ENCODE results near the gene ZFYVE16. TPM values are rescaled to one million over a fixed set of nuclear protein-coding genes. Genes with fewer than 3 reads are reported as not detected.

Gene ZFYVE16
- total and polyA plus RNA-seq, 10 of the 15 experiments (the other 5 are each of a cell fraction or from before 2014, with no cell fraction given) = 2.9 to 11.2 (median 7.8) TPM

DNA sequence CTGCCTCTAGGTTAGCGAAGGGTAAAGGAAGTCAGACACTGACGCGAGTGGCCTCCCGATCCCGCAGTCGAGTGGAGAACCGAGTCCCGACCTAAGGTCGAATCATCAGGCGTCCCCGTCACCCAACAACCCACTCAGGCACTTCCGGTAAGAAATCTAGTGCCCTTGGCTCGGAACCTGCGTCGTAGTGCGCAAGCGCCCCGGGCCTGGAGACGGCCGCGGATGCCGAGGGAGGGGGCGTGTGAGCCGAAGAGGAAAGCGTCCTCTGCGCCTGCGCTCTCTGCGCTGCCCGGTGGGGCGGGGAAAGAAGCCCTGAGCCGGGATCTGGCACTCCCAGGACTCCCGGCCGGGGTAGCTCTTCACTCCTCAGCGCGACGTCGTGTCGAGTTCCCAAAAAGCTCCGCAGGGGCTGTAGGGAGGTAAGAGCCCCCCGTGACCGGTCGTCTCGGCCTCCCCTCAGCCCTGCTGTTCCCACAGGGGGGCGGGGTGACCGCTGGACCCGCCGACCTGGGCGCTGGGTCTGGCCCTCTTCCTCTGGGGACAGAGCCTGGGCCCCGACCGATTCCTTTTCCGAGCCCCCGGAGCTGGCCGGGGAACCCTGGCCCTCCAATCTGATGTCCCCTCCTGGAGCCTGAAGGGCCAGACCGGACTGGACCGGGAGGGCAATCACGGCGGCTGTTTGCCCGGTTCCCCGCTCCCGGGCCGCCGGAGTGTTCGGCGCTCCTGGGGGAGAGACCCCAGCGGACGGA is at the start of gene ZFYVE16 (continued):
- TF ChIP-seq BHLHE40 (IDR thresholded peaks at IDR 0.05; ENCODE audit: borderline replicate concordance in 1 of 2, low read depth in 2 of 2, low read length in 1 of 2) = peak in 1 of 2 experiments; percentile 8; a peak in 1 of 4 replicates
- TF ChIP-seq, protein P1, sequence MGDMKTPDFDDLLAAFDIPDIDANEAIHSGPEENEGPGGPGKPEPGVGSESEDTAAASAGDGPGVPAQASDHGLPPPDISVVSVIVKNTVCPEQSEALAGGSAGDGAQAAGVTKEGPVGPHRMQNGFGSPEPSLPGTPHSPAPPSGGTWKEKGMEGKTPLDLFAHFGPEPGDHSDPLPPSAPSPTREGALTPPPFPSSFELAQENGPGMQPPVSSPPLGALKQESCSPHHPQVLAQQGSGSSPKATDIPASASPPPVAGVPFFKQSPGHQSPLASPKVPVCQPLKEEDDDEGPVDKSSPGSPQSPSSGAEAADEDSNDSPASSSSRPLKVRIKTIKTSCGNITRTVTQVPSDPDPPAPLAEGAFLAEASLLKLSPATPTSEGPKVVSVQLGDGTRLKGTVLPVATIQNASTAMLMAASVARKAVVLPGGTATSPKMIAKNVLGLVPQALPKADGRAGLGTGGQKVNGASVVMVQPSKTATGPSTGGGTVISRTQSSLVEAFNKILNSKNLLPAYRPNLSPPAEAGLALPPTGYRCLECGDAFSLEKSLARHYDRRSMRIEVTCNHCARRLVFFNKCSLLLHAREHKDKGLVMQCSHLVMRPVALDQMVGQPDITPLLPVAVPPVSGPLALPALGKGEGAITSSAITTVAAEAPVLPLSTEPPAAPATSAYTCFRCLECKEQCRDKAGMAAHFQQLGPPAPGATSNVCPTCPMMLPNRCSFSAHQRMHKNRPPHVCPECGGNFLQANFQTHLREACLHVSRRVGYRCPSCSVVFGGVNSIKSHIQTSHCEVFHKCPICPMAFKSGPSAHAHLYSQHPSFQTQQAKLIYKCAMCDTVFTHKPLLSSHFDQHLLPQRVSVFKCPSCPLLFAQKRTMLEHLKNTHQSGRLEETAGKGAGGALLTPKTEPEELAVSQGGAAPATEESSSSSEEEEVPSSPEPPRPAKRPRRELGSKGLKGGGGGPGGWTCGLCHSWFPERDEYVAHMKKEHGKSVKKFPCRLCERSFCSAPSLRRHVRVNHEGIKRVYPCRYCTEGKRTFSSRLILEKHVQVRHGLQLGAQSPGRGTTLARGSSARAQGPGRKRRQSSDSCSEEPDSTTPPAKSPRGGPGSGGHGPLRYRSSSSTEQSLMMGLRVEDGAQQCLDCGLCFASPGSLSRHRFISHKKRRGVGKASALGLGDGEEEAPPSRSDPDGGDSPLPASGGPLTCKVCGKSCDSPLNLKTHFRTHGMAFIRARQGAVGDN (IDR thresholded peaks at IDR 0.05) = peak; percentile 74; the same call in 1 of the 2 replicates
- 0 out of 2 replicates have a peak, but pooled peaks have one; percentile 45 for TF ChIP-seq GABPA (IDR thresholded peaks at IDR 0.05; ENCODE audit: low read depth)
- no peak for TF ChIP-seq MYB (IDR thresholded peaks at IDR 0.05; ENCODE audit: borderline replicate concordance, low read depth, low read length)
- TF ChIP-seq NRF1 (conservative IDR thresholded peaks at IDR 0.05; ENCODE audit: low read depth, low read length) = peak; percentile 82
- TF ChIP-seq NBN (IDR thresholded peaks at IDR 0.05) = peak; percentile 80; the same call in 1 of the 2 replicates
- no peak for TF ChIP-seq FOXK2 (IDR thresholded peaks at IDR 0.05)
- TF ChIP-seq, protein P2, sequence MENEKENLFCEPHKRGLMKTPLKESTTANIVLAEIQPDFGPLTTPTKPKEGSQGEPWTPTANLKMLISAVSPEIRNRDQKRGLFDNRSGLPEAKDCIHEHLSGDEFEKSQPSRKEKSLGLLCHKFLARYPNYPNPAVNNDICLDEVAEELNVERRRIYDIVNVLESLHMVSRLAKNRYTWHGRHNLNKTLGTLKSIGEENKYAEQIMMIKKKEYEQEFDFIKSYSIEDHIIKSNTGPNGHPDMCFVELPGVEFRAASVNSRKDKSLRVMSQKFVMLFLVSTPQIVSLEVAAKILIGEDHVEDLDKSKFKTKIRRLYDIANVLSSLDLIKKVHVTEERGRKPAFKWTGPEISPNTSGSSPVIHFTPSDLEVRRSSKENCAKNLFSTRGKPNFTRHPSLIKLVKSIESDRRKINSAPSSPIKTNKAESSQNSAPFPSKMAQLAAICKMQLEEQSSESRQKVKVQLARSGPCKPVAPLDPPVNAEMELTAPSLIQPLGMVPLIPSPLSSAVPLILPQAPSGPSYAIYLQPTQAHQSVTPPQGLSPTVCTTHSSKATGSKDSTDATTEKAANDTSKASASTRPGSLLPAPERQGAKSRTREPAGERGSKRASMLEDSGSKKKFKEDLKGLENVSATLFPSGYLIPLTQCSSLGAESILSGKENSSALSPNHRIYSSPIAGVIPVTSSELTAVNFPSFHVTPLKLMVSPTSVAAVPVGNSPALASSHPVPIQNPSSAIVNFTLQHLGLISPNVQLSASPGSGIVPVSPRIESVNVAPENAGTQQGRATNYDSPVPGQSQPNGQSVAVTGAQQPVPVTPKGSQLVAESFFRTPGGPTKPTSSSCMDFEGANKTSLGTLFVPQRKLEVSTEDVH (IDR thresholded peaks at IDR 0.05; ENCODE audit: low read depth, partially characterized antibody) = no peak
- peak; percentile 77; the same call in 1 of the 2 replicates for TF ChIP-seq LARP7 (IDR thresholded peaks at IDR 0.05)
- no peak for TF ChIP-seq RBBP5 (conservative IDR thresholded peaks at IDR 0.05)
- TF ChIP-seq, protein P3, sequence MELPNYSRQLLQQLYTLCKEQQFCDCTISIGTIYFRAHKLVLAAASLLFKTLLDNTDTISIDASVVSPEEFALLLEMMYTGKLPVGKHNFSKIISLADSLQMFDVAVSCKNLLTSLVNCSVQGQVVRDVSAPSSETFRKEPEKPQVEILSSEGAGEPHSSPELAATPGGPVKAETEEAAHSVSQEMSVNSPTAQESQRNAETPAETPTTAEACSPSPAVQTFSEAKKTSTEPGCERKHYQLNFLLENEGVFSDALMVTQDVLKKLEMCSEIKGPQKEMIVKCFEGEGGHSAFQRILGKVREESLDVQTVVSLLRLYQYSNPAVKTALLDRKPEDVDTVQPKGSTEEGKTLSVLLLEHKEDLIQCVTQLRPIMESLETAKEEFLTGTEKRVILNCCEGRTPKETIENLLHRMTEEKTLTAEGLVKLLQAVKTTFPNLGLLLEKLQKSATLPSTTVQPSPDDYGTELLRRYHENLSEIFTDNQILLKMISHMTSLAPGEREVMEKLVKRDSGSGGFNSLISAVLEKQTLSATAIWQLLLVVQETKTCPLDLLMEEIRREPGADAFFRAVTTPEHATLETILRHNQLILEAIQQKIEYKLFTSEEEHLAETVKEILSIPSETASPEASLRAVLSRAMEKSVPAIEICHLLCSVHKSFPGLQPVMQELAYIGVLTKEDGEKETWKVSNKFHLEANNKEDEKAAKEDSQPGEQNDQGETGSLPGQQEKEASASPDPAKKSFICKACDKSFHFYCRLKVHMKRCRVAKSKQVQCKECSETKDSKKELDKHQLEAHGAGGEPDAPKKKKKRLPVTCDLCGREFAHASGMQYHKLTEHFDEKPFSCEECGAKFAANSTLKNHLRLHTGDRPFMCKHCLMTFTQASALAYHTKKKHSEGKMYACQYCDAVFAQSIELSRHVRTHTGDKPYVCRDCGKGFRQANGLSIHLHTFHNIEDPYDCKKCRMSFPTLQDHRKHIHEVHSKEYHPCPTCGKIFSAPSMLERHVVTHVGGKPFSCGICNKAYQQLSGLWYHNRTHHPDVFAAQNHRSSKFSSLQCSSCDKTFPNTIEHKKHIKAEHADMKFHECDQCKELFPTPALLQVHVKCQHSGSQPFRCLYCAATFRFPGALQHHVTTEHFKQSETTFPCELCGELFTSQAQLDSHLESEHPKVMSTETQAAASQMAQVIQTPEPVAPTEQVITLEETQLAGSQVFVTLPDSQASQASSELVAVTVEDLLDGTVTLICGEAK (IDR thresholded peaks at IDR 0.05; ENCODE audit: borderline replicate concordance) = peak; percentile 57; the same call in 1 of the 2 replicates
- peak; percentile 79; the same call in 2 of the 3 replicates for TF ChIP-seq POU2F2 (IDR thresholded peaks at IDR 0.05; ENCODE audit: borderline replicate concordance, low read depth, low read length)
- peak; percentile 58; the same call in 1 of the 2 replicates for TF ChIP-seq TAF1 (IDR thresholded peaks at IDR 0.05; ENCODE audit: borderline replicate concordance, low read depth, low read length)
- TF ChIP-seq, protein P4, sequence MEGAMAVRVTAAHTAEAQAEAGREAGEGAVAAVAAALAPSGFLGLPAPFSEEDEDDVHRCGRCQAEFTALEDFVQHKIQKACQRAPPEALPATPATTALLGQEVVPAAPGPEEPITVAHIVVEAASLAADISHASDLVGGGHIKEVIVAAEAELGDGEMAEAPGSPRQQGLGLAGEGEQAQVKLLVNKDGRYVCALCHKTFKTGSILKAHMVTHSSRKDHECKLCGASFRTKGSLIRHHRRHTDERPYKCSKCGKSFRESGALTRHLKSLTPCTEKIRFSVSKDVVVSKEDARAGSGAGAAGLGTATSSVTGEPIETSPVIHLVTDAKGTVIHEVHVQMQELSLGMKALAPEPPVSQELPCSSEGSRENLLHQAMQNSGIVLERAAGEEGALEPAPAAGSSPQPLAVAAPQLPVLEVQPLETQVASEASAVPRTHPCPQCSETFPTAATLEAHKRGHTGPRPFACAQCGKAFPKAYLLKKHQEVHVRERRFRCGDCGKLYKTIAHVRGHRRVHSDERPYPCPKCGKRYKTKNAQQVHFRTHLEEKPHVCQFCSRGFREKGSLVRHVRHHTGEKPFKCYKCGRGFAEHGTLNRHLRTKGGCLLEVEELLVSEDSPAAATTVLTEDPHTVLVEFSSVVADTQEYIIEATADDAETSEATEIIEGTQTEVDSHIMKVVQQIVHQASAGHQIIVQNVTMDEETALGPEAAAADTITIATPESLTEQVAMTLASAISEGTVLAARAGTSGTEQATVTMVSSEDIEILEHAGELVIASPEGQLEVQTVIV (IDR thresholded peaks at IDR 0.05; ENCODE audit: borderline replicate concordance, partially characterized antibody) = peak; percentile 52
